Hepatocyte (in vitro differentiated cells): ENCODE data around the gene APOE. TPM values are rescaled to one million over a fixed set of nuclear protein-coding genes. Genes with fewer than 3 reads are reported as not detected.
A peak's percentile ranks its signal among the peaks of the same experiment; 100 is the strongest.
"Not testable (repeated sequence)": the region's sequence is repeated elsewhere in the genome, so short reads cannot be mapped to it uniquely, and the experiment has no call there.

ENCODE experiments used
- DNase-seq: peaks from one replicate; pipeline ENCODE4 v3.0.0-alpha.2; 2016; ENCODE audit warnings: low spot score
- H2AFZ ChIP-seq: fragments of 200-600 bp; sonication (generic); 2 replicates; pipeline ENCODE4 v1.6.0; 2016; ENCODE audit warnings: antibody characterized with exemption, mild to moderate bottlenecking
- H3K27ac ChIP-seq: fragments of 200-600 bp; sonication (generic); 2 replicates; pipeline ENCODE4 v1.5.1; 2016; ENCODE audit warnings: mild to moderate bottlenecking
- H3K27me3 ChIP-seq: fragments of 200-600 bp; sonication (generic); 2 replicates; pipeline ENCODE4 v1.6.1; 2016
- H3K36me3 ChIP-seq: fragments of 200-600 bp; sonication (generic); replicated peaks from 2 replicates; pipeline ENCODE4 v1.5.1; 2016; ENCODE audit warnings: low read depth; ENCODE audit not compliant: insufficient read depth
- H3K4me1 ChIP-seq: fragments of 200-600 bp; sonication (generic); 2 replicates; pipeline ENCODE4 v1.5.1; 2016; ENCODE audit warnings: mild to moderate bottlenecking, moderate library complexity; ENCODE audit not compliant: insufficient read depth
- H3K4me2 ChIP-seq: fragments of 200-600 bp; sonication (generic); 2 replicates; pipeline ENCODE4 v1.6.0; 2016
- H3K4me3 ChIP-seq: fragments of 200-600 bp; sonication (generic); 2 replicates; pipeline ENCODE4 v1.5.1; 2016; ENCODE audit warnings: mild to moderate bottlenecking
- H3K79me2 ChIP-seq: fragments of 200-600 bp; sonication (generic); 2 replicates; pipeline ENCODE4 v1.6.0; 2017; ENCODE audit warnings: mild to moderate bottlenecking
- H3K9me2 ChIP-seq: fragments of 200-600 bp; sonication (generic); replicated peaks from 2 replicates; pipeline ENCODE4 v1.6.0; 2017; ENCODE audit warnings: mild to moderate bottlenecking; ENCODE audit not compliant: insufficient read depth
- H3K9me3 ChIP-seq: fragments of 200-600 bp; sonication (generic); 2 replicates; pipeline ENCODE4 v1.5.1; 2016; ENCODE audit warnings: low read depth, mild to moderate bottlenecking
- H4K20me1 ChIP-seq: fragments of 200-600 bp; sonication (generic); 2 replicates; pipeline ENCODE4 v1.6.0; 2016; ENCODE audit warnings: mild to moderate bottlenecking; ENCODE audit not compliant: insufficient read depth, poor library complexity, severe bottlenecking
- CTCF ChIP-seq: fragments of 200-600 bp; sonication (generic); IDR thresholded peaks from 2 replicates; pipeline ENCODE4 v1.5.1; 2016; ENCODE audit warnings: antibody characterized with exemption, mild to moderate bottlenecking; ENCODE audit not compliant: poor library complexity
- EZH2 ChIP-seq: fragments of 200-600 bp; sonication (generic); IDR thresholded peaks from 2 replicates; pipeline ENCODE4 v1.6.1; 2016; ENCODE audit warnings: antibody characterized with exemption, mild to moderate bottlenecking, borderline replicate concordance
- EZH2phosphoT487 ChIP-seq: fragments of 200-600 bp; sonication (generic); IDR thresholded peaks from one replicate; pipeline ENCODE4 v1.6.1; 2018; ENCODE audit warnings: antibody characterized with exemption, mild to moderate bottlenecking, low read depth, moderate library complexity; ENCODE audit not compliant: unreplicated experiment, severe bottlenecking
- WGBS: methylation state at CpG from one replicate; pipeline ENCODE4 v1.1.6; 2016; ENCODE audit warnings: low lambda C conversion rate; ENCODE audit errors: missing lambda C conversion rate; 5-methylcytosine and 5-hydroxymethylcytosine counted together
- polyA plus RNA-seq: library from polyadenylated mRNA; unstranded; fragments of >200 nt; fragmentation: Nextera tagmentation; extraction: Ambion mirVana; gene quantifications from 2 replicates; pipeline ENCODE4 v1.2.1, GENCODE V29; 2016
- total RNA-seq: library from RNA; depleted of rRNA; stranded (reverse); fragments of >200 nt; gene quantifications from 2 replicates; pipeline ENCODE4 v1.2.3, GENCODE V29; 2014

APOE gene
- total and polyA plus RNA-seq, 2 experiments from 2014 or later: 3,946 to 4,019 TPM

GRCh38 chr19:44908074-44908835 lies 2.7 kb downstream of the APOE start:
- H3K4me1 ChIP-seq: peaks cover 38% of the 10 kb centered on the region
- TF ChIP-seq CTCF (no peak), EZH2 (no peak), EZH2phosphoT487 (no peak)
- no peaks in the 10 kb centered on the region for H3K9me3 ChIP-seq
- H3K79me2 ChIP-seq: peaks cover 3% of the 10 kb centered on the region
- peaks cover 6% of the 10 kb centered on the region for H4K20me1 ChIP-seq
- no peak overlapping the region for H3K27ac ChIP-seq
- no peak for DNase-seq
- H3K4me2 ChIP-seq: peak overlapping the region; percentile 91
- H3K4me3 ChIP-seq: no peak overlapping the region
- H2AFZ ChIP-seq: no peak overlapping the region
- WGBS: 98% methylated on average over 44 of the region's 46 CpGs
- no peaks in the 10 kb centered on the region for H3K27me3 ChIP-seq
- H3K9me2 ChIP-seq: no peaks in the 10 kb centered on the region
- H3K36me3 ChIP-seq: no peaks in the 10 kb centered on the region

GRCh38 chr19:44908836-44909261 lies 3.3 kb downstream of the APOE start:
- Histone ChIP-seq H3K4me2 (no peak overlapping the region), H3K4me1 (peaks cover 36% of the 10 kb centered on the region), H3K9me2 (no peaks in the 10 kb centered on the region), H4K20me1 (peaks cover 6% of the 10 kb centered on the region), H3K27me3 (no peaks in the 10 kb centered on the region), H3K27ac (no peak overlapping the region), H3K4me3 (no peak overlapping the region), H3K79me2 (peaks cover 3% of the 10 kb centered on the region), H3K9me3 (no peaks in the 10 kb centered on the region), H2AFZ (no peak overlapping the region), H3K36me3 (no peaks in the 10 kb centered on the region)
- TF ChIP-seq CTCF (no peak), EZH2phosphoT487 (no peak), EZH2 (no peak)
- 97% methylated on average over 40 of the region's 44 CpGs for WGBS
- no peak for DNase-seq

DNA sequence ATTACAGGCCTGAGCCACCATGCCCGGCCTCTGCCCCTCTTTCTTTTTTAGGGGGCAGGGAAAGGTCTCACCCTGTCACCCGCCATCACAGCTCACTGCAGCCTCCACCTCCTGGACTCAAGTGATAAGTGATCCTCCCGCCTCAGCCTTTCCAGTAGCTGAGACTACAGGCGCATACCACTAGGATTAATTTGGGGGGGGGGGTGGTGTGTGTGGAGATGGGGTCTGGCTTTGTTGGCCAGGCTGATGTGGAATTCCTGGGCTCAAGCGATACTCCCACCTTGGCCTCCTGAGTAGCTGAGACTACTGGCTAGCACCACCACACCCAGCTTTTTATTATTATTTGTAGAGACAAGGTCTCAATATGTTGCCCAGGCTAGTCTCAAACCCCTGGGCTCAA lies 4.2 kb downstream of the APOE start:
- WGBS: 85% methylated on average over 5 of the region's 5 CpGs
- no peak for TF ChIP-seq CTCF
- TF ChIP-seq EZH2phosphoT487: no peak
- TF ChIP-seq EZH2: no peak
- H3K79me2 ChIP-seq: peaks cover 3% of the 10 kb centered on the region
- H3K36me3 ChIP-seq: no peaks in the 10 kb centered on the region
- H3K27ac ChIP-seq: peak overlapping the region; percentile 37
- peaks cover 35% of the 10 kb centered on the region for H3K4me1 ChIP-seq
- DNase-seq: no peak
- H2AFZ ChIP-seq: no peak overlapping the region
- no peak overlapping the region for H3K4me3 ChIP-seq
- peaks cover 6% of the 10 kb centered on the region for H4K20me1 ChIP-seq
- H3K9me2 ChIP-seq: no peaks in the 10 kb centered on the region
- no peaks in the 10 kb centered on the region for H3K27me3 ChIP-seq
- H3K9me3 ChIP-seq: no peaks in the 10 kb centered on the region
- no peak overlapping the region for H3K4me2 ChIP-seq

DNA sequence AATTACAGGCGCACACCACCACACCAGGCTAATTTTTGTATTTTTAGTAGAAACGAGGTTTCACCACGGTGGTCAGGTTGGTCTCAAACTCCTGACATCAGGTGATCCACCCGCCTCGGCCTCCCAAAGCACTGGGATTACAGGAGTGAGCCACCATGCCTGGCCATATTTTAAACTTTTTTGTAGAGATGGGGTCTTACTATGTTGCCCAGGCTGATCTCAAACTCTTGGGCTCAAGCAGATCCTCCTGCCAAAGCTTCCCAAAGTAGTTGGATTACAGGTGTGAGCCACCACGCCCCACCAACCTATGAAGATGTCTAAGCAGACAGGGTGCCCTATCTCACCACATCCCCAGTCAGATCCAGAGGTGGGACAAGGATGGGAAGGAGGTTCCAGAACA lies 6.3 kb downstream of the APOE start:
- not testable (repeated sequence) for H3K36me3 ChIP-seq, H2AFZ ChIP-seq
- 93% methylated on average over 6 of the region's 6 CpGs for WGBS

More for the DNA sequence above, 6.3 kb downstream of the APOE start:
- H3K4me1 ChIP-seq: peaks cover 22% of the 10 kb centered on the region
- H3K9me2 ChIP-seq, H3K79me2 ChIP-seq, H3K9me3 ChIP-seq, H4K20me1 ChIP-seq, H3K27ac ChIP-seq, DNase-seq, H3K4me2 ChIP-seq, H3K27me3 ChIP-seq, H3K4me3 ChIP-seq: not testable (repeated sequence)
